Embryonic facial prominence (tissue), 1 donor: ENCODE data around the gene FSCN2.

Source experiments
- DNase-seq: peaks from one replicate; pipeline ENCODE4 v3.0.0-alpha.2; 2016; ENCODE audit errors: extremely low spot score

Gene FSCN2

GRCh38 chr17:81527591-81528383, at the start of gene FSCN2:
FSCN2 (plus strand) TSS chr17:81528377; CDS start chr17:81528532, 155 bp downstream.
- no peak for DNase-seq

GRCh38 chr17:81479175-81480071, 48.8 kb upstream of the FSCN2 start:
- DNase-seq: no peak

GRCh38 chr17:81480140-81481072, 47.8 kb upstream of the FSCN2 start:
- no peak for DNase-seq

- DNase-seq: peak; percentile 72
Measured at GRCh38 chr17:81481073-81481799, 46.9 kb upstream of the FSCN2 start.

- no peak for DNase-seq
Measured at GRCh38 chr17:81481815-81482505, 46.2 kb upstream of the FSCN2 start.

- DNase-seq: no peak
Measured at GRCh38 chr17:81482673-81483072, 45.5 kb upstream of the FSCN2 start.

- no peak for DNase-seq
Measured at GRCh38 chr17:81483085-81483861, 44.9 kb upstream of the FSCN2 start.

- no peak for DNase-seq
Measured at GRCh38 chr17:81483862-81484194, 44.3 kb upstream of the FSCN2 start.

GRCh38 chr17:81484195-81484979, 43.8 kb upstream of the FSCN2 start:
- peak; percentile 54 for DNase-seq

- DNase-seq: no peak
Measured at GRCh38 chr17:81486199-81486810, 41.9 kb upstream of the FSCN2 start.

GRCh38 chr17:81487089-81487486, 41.1 kb upstream of the FSCN2 start:
- DNase-seq: no peak

GRCh38 chr17:81487487-81488275, 40.5 kb upstream of the FSCN2 start:
- peak; percentile 53 for DNase-seq

- no peak for DNase-seq
Measured at GRCh38 chr17:81488276-81488860, 39.8 kb upstream of the FSCN2 start.

GRCh38 chr17:81489012-81489997, 38.9 kb upstream of the FSCN2 start:
- DNase-seq: no peak

GRCh38 chr17:81489998-81490992, 37.9 kb upstream of the FSCN2 start:
- no peak for DNase-seq
